Endodermal cell (in vitro differentiated cells): ENCODE data around the gene EXOC1. TPM values are rescaled to one million over a fixed set of nuclear protein-coding genes. Genes with fewer than 3 reads are reported as not detected.

ENCODE experiments used
- DNase-seq: peaks from one replicate; pipeline ENCODE4 v3.0.0-alpha.2; 2017
- H3K27ac ChIP-seq: 2 replicates; pipeline ENCODE4 v1.5.1; 2013; ENCODE audit warnings: mild to moderate bottlenecking, low read depth, low read length, moderate library complexity
- H3K27me3 ChIP-seq: 2 replicates; pipeline ENCODE4 v1.6.1; 2013; ENCODE audit warnings: mild to moderate bottlenecking, low read length, moderate library complexity; ENCODE audit not compliant: insufficient read depth, control insufficient read depth, poor library complexity, severe bottlenecking
- H3K36me3 ChIP-seq: 2 replicates; pipeline ENCODE4 v1.7.0; 2013; ENCODE audit warnings: mild to moderate bottlenecking, low read length, moderate library complexity; ENCODE audit not compliant: control insufficient read depth, insufficient read depth
- H3K4me1 ChIP-seq: one replicate; pipeline ENCODE4 v1.7.0; 2013; ENCODE audit warnings: low read length; ENCODE audit not compliant: control insufficient read depth, insufficient read depth
- H3K4me3 ChIP-seq: 2 replicates; pipeline ENCODE4 v1.5.1; 2013; ENCODE audit warnings: mild to moderate bottlenecking, low read length, moderate library complexity
- H3K9ac ChIP-seq: 2 replicates; pipeline ENCODE4 v1.6.1; 2013; ENCODE audit warnings: mild to moderate bottlenecking, low read length, moderate library complexity; ENCODE audit not compliant: poor library complexity, severe bottlenecking; ENCODE audit errors: extremely low read depth
- H3K9me3 ChIP-seq: 2 replicates; pipeline ENCODE4 v1.6.1; 2013; ENCODE audit warnings: mild to moderate bottlenecking, low read length, moderate library complexity; ENCODE audit not compliant: control insufficient read depth
- H3K27ac Mint-ChIP-seq: 2 replicates; pipeline ENCODE4 v1.8.0; 2020; ENCODE audit warnings: mixed read lengths
- H3K27me3 Mint-ChIP-seq: 2 replicates; pipeline ENCODE4 v1.8.0; 2021; ENCODE audit warnings: mild to moderate bottlenecking, mixed read lengths; ENCODE audit not compliant: insufficient read depth
- H3K36me3 Mint-ChIP-seq: 2 replicates; pipeline ENCODE4 v1.8.0; 2020; ENCODE audit warnings: low read depth, mixed read lengths
- H3K4me1 Mint-ChIP-seq: 2 replicates; pipeline ENCODE4 v1.8.0; 2020; ENCODE audit warnings: mixed read lengths
- H3K4me3 Mint-ChIP-seq: 2 replicates; pipeline ENCODE4 v1.8.0; 2020; ENCODE audit warnings: mild to moderate bottlenecking, moderate library complexity, mixed read lengths
- H3K9me3 Mint-ChIP-seq: 2 replicates; pipeline ENCODE4 v1.8.0; 2020; ENCODE audit warnings: mild to moderate bottlenecking, mixed read lengths
- WGBS, 2 experiments: methylation state at CpG; one replicate each; pipeline versions ENCODE4 v1.1.5 to v1.1.7; 2013; ENCODE audit warnings: missing lambda C conversion rate in 2 of 2, mixed read lengths in 1 of 2; ENCODE audit not compliant: insufficient coverage in 1 of 2, insufficient read length in 1 of 2; 5-methylcytosine and 5-hydroxymethylcytosine counted together
- total RNA-seq, 2 donors: library from RNA; stranded (reverse); fragmentation: NEBNext Ultra II Directional in 1 of 2; extraction: Animal tissue kit (Norgen Biotek cat#: 25700) in 1 of 2; gene quantifications; 2 replicates in 1 of 2; 3 replicates in 1 of 2; pipeline ENCODE4 v1.2.1, GENCODE V29; 2021
- TF ChIP-seq, protein P1 (sequence below): fragments of 200-600 bp; sonication (generic); conservative IDR thresholded peaks from 2 replicates; pipeline ENCODE4 v1.5.0; 2021; ENCODE audit warnings: antibody characterized with exemption, mild to moderate bottlenecking

EXOC1 gene
- total RNA-seq, 2 donors from 2014 or later: 26.5 to 26.9 TPM

DNA sequence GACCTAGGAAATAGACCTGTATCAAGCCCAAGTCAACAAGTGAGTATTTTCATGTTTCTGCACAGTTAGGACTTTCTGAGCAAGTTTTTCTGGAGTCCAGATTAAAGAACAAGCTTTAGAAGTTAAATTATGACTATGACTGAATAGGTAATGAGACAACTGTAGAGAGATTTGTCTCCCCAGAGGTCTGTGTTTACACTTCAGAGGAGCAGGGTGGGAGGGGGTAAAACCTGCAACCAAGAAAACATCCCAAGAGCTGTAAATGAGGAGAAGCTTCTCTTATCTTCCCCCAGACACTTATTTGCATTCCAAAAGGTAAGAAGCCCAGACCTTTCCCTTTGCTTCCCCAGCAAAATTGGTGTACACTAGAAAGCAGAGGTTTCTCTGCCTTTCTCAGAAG is 73.2 kb downstream of the EXOC1 start:
- peak overlapping the region; percentile 6 for H3K4me3 ChIP-seq
- H3K4me1 Mint-ChIP-seq: peaks cover 46% of the 10 kb centered on the region
- no peaks in the 10 kb centered on the region for H3K27me3 ChIP-seq
- H3K9ac ChIP-seq: no peak overlapping the region
- no peaks in the 10 kb centered on the region for H3K36me3 Mint-ChIP-seq
- peak overlapping the region; percentile 20 for H3K4me3 Mint-ChIP-seq
- peaks cover 21% of the 10 kb centered on the region for H3K4me1 ChIP-seq
- H3K9me3 Mint-ChIP-seq: peaks cover 21% of the 10 kb centered on the region
- no peaks in the 10 kb centered on the region for H3K36me3 ChIP-seq
- no peaks in the 10 kb centered on the region for H3K27me3 Mint-ChIP-seq
- no peak for DNase-seq
- H3K27ac Mint-ChIP-seq: peak overlapping the region; percentile 49
- no peaks in the 10 kb centered on the region for H3K9me3 ChIP-seq
- no peak overlapping the region for H3K27ac ChIP-seq
- TF ChIP-seq, protein P1, sequence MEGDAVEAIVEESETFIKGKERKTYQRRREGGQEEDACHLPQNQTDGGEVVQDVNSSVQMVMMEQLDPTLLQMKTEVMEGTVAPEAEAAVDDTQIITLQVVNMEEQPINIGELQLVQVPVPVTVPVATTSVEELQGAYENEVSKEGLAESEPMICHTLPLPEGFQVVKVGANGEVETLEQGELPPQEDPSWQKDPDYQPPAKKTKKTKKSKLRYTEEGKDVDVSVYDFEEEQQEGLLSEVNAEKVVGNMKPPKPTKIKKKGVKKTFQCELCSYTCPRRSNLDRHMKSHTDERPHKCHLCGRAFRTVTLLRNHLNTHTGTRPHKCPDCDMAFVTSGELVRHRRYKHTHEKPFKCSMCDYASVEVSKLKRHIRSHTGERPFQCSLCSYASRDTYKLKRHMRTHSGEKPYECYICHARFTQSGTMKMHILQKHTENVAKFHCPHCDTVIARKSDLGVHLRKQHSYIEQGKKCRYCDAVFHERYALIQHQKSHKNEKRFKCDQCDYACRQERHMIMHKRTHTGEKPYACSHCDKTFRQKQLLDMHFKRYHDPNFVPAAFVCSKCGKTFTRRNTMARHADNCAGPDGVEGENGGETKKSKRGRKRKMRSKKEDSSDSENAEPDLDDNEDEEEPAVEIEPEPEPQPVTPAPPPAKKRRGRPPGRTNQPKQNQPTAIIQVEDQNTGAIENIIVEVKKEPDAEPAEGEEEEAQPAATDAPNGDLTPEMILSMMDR: no peak

GRCh38 chr4:55927803-55928437 is 74.5 kb downstream of the EXOC1 start:
- no peak overlapping the region for H3K27ac Mint-ChIP-seq
- Histone ChIP-seq H3K27ac (no peak overlapping the region), H3K4me3 (no peak overlapping the region), H3K27me3 (no peaks in the 10 kb centered on the region), H3K4me1 (peaks cover 25% of the 10 kb centered on the region), H3K9ac (no peak overlapping the region), H3K36me3 (no peaks in the 10 kb centered on the region), H3K9me3 (no peaks in the 10 kb centered on the region)
- no peaks in the 10 kb centered on the region for H3K27me3 Mint-ChIP-seq
- peaks cover 58% of the 10 kb centered on the region for H3K4me1 Mint-ChIP-seq
- 92 to 98% methylated on average over 2 of the region's 2 CpGs for WGBS, 2 experiments
- H3K4me3 Mint-ChIP-seq: no peak overlapping the region
- no peak for DNase-seq
- no peaks in the 10 kb centered on the region for H3K36me3 Mint-ChIP-seq
- TF ChIP-seq, protein P1: no peak
- H3K9me3 Mint-ChIP-seq: peaks cover 21% of the 10 kb centered on the region

DNA sequence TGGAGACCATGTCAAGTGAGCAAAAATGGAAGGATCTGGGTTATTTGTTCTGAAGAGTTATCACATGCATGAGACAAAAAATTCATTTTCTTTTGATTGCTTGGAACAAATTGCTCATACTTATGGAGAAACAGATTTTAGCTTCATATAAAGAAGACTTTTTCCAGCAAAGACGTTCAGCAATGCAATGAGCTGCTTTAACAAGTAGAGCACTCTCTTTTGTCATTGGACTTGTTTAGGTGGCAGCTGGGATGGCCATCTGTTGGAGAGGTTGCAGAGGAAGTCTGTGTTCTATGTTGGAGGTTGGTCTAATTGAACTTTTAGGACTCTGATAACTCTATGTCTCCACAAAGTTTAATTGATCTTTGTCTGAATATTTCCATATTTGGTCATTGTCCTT is 75.4 kb downstream of the EXOC1 start:
- Histone ChIP-seq H3K36me3 (no peaks in the 10 kb centered on the region), H3K27me3 (no peaks in the 10 kb centered on the region), H3K27ac (no peak overlapping the region), H3K9me3 (no peaks in the 10 kb centered on the region), H3K9ac (no peak overlapping the region), H3K4me1 (peaks cover 24% of the 10 kb centered on the region), H3K4me3 (no peak overlapping the region)
- DNase-seq: no peak
- H3K27ac Mint-ChIP-seq: no peak overlapping the region
- 79 to 100% methylated on average over 1 of the region's 1 CpG for WGBS, 2 experiments
- no peak overlapping the region for H3K4me3 Mint-ChIP-seq
- H3K9me3 Mint-ChIP-seq: peaks cover 17% of the 10 kb centered on the region
- no peaks in the 10 kb centered on the region for H3K36me3 Mint-ChIP-seq
- TF ChIP-seq, protein P1: no peak
- peaks cover 65% of the 10 kb centered on the region for H3K4me1 Mint-ChIP-seq
- H3K27me3 Mint-ChIP-seq: no peaks in the 10 kb centered on the region
